Measurements from ENCODE around the gene DOCK2. TPM values are rescaled to one million over a fixed set of nuclear protein-coding genes. Genes with fewer than 3 reads are reported as not detected.

Gene DOCK2
- total and polyA plus RNA-seq, 8 donors: 4.3 to 101 (median 5.3) TPM

- peaks cover 0 to 83% of the 10 kb centered on the region in 2 donors for H3K36me3 ChIP-seq
- no peak for DNase-seq
- no peaks in the 10 kb centered on the region for H3K27me3 ChIP-seq
- TF ChIP-seq CTCF (IDR thresholded peaks at IDR 0.05): no peak
- no peaks in the 10 kb centered on the region for H3K4me1 ChIP-seq
- no peak for ATAC-seq
- intact Hi-C loops (cut with DNase I): no loop called here
- H3K4me3 ChIP-seq: no peak overlapping the region
- H3K27ac ChIP-seq: no peak overlapping the region
- H3K9me3 ChIP-seq: no peaks in the 10 kb centered on the region
Measured at GRCh38 chr5:169595172-169595820, 41.8 kb upstream of the DOCK2 start.

- H3K27ac ChIP-seq: no peak overlapping the region
- no peak for TF ChIP-seq CTCF (IDR thresholded peaks at IDR 0.05)
- no peak overlapping the region for H3K4me3 ChIP-seq
- no peaks in the 10 kb centered on the region for H3K9me3 ChIP-seq
- H3K4me1 ChIP-seq: no peaks in the 10 kb centered on the region
- DNase-seq (no peak), ATAC-seq (no peak)
- H3K27me3 ChIP-seq: no peaks in the 10 kb centered on the region
- peaks cover 0 to 76% of the 10 kb centered on the region in 2 donors for H3K36me3 ChIP-seq
- intact Hi-C loops (cut with DNase I): no loop called here
Measured at GRCh38 chr5:169599451-169599850, 37.6 kb upstream of the DOCK2 start.

GRCh38 chr5:169602535-169602934, 34.5 kb upstream of the DOCK2 start:
- no peak for ATAC-seq
- no peak overlapping the region for H3K4me3 ChIP-seq
- H3K4me1 ChIP-seq: no peaks in the 10 kb centered on the region
- peaks cover 0 to 55% of the 10 kb centered on the region in 2 donors for H3K36me3 ChIP-seq
- TF ChIP-seq CTCF (IDR thresholded peaks at IDR 0.05): no peak
- no peak overlapping the region for H3K27ac ChIP-seq
- no peak for DNase-seq
- intact Hi-C loops (cut with DNase I): no loop called here
- H3K27me3 ChIP-seq: no peaks in the 10 kb centered on the region
- H3K9me3 ChIP-seq: no peaks in the 10 kb centered on the region

- peaks cover 0 to 5% of the 10 kb centered on the region in 2 donors for H3K9me3 ChIP-seq
- H3K27me3 ChIP-seq: no peaks in the 10 kb centered on the region
- ATAC-seq (no peak), DNase-seq (no peak)
- H3K4me3 ChIP-seq: no peak overlapping the region
- peaks cover 0 to 26% of the 10 kb centered on the region in 2 donors for H3K36me3 ChIP-seq
- intact Hi-C loops (cut with DNase I): no loop called here
- no peak overlapping the region for H3K27ac ChIP-seq
- H3K4me1 ChIP-seq: no peaks in the 10 kb centered on the region
- no peak for TF ChIP-seq CTCF (IDR thresholded peaks at IDR 0.05)
Measured at GRCh38 chr5:169606279-169606678, 30.8 kb upstream of the DOCK2 start.

GRCh38 chr5:169607882-169608281, 29.2 kb upstream of the DOCK2 start:
- ATAC-seq (no peak), DNase-seq (no peak)
- peaks cover 0 to 15% of the 10 kb centered on the region in 2 donors for H3K36me3 ChIP-seq
- H3K27ac ChIP-seq: no peak overlapping the region
- peaks cover 0 to 5% of the 10 kb centered on the region in 2 donors for H3K9me3 ChIP-seq
- TF ChIP-seq CTCF (IDR thresholded peaks at IDR 0.05): no peak
- H3K4me1 ChIP-seq: no peaks in the 10 kb centered on the region
- H3K4me3 ChIP-seq: no peak overlapping the region
- intact Hi-C loops (cut with DNase I): no loop called here
- no peaks in the 10 kb centered on the region for H3K27me3 ChIP-seq
